Measurements from ENCODE around the gene OPRD1.

Gene OPRD1

GRCh38 chr1:28886731-28887418 is 74.9 kb downstream of the OPRD1 start:
- DNase-seq: peak; percentile 89

DNA sequence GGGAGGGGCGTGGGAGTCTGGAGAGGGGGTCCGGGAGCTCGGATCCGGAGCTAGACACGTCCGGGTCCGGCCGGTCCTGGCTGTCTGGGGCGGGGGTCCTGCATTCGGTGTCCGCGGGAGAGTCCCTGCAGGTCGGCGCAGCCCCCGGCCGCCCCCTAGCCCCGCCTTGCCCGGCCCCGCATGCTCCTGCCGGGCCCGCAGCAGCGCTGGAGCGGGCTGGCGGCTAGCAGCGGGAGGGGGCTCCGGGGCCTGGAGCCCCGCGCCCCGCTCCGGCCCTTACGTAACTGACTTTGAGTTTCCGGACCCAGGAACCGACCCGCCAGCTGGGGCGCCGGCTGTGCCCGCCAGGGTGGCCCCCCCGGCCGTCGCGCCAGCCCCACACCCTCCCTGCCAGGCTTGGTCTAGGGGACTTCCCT is 75.5 kb downstream of the OPRD1 start:
- DNase-seq: peak; percentile 47

DNA sequence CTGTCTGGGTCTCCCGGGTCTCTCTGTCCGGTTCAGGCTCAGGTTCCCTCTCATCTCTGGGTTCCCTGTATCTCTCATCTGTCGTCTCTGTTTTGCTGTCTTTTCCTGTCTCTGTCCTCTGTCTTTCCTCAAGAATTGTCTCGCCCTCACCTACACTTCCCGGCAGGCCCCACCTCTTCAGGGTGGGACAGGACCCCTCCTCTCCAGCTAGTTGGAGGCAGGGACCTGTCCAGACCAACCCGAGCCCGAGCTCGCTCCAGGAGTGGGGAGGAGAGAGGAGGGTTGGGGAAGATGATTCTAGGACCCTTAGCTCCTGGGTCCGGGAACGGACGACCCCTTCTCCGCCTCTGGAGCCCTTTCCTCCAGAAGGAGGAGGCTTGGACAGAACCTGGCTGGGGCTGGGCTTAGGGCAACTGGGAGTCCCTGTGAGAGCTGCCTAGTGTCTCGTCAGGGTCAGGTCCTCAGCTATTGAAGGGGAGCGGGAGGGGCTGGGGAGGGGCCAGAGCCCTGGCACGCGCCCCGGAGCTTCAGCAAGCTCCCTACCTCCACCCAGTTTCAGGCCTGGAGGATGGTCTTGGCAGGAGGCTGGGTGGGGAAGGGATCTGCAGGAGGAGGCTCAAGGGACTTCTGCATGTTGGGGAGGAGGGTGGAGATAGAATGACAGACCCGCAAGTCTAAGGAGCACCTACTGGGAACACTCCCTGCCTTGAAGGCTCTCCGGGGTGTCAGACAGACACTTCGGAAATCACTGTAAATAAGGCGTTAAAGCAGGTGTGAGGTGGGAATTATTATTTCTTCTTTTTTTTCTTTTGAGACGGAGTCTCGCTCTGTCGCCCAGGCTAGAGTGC is 76.1 kb downstream of the OPRD1 start:
- DNase-seq: no peak

- DNase-seq: no peak
Observed at GRCh38 chr1:28888915-28889314, 76.9 kb downstream of the OPRD1 start.

DNA sequence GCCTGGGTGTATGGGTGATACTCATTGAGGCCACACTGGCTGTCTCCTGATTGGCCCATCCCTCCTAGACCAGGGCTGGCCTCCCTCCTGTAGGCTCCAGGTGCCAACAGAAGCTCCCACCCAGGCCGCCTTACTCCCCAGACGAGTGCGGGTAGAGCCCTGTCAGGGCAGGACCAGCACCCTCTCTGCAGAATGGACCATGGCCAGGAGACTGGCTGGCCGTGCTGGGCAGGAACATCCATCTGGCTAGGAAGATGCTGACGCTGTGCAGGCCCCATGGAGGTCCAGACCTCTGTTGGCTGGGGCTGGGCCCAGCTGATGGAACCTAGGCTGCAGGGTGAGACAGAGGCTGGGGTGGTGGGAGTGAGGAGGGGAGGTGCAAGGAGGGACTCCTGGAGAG is 77.4 kb downstream of the OPRD1 start:
- no peak for DNase-seq

- DNase-seq: no peak
Observed at GRCh38 chr1:28890435-28890834, 78.5 kb downstream of the OPRD1 start.

- DNase-seq: no peak
Observed at GRCh38 chr1:28890836-28891235, 78.9 kb downstream of the OPRD1 start.

DNA sequence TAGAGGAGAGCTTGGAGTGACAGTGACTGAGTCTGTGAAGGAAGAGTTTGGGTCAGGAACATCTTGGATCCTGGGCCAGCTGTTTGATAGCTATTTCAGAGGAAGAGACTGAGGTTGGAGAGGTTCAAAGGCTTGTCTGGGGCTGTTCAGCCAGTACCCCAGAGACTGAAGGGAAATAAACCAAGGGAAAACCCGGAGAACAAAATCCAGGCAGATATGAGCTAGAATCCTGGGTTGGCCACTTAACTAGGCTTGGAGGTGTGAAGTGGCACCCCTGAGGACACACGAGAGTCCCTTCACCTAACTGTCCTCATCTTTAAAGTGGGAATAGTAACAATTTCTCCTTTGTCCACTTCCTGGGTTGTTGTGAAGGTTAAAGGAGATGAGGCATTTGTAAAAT is 79.3 kb downstream of the OPRD1 start:
- DNase-seq: no peak

DNA sequence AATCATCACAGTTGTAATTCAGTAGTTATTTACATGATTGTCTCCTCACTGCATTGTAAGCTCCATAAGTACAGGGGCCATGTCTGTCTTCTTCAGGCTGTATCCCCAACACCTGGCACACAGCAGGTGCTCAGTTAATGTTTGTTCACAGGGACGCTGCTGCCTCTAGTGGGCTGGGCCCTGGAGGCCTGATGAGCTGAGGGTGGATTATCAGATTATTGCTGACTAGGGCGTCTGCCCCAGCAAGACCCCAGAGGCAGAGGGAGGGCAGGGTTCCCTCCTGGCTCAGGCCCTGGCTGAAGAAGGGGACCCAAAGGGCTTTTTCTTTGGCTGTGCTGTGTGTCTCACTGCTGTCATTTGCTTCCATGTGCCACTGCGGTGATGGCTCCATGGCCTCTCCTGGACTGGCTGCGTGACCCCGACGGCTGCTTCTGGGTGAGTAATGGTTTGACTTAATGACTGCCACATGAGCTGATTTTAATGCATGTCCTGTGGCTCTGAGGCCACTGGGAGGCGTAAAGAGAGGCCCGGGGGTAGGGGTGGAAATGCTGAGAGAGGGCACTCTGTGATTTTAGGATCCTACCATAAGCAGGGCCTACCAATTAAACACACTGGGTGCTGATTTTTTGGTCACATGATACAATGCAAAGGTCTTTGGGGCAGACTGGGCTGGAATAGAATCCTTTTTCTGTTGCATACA is 81.6 kb downstream of the OPRD1 start:
- no peak for DNase-seq

GRCh38 chr1:28894785-28895184 is 82.8 kb downstream of the OPRD1 start:
- DNase-seq: no peak

DNA sequence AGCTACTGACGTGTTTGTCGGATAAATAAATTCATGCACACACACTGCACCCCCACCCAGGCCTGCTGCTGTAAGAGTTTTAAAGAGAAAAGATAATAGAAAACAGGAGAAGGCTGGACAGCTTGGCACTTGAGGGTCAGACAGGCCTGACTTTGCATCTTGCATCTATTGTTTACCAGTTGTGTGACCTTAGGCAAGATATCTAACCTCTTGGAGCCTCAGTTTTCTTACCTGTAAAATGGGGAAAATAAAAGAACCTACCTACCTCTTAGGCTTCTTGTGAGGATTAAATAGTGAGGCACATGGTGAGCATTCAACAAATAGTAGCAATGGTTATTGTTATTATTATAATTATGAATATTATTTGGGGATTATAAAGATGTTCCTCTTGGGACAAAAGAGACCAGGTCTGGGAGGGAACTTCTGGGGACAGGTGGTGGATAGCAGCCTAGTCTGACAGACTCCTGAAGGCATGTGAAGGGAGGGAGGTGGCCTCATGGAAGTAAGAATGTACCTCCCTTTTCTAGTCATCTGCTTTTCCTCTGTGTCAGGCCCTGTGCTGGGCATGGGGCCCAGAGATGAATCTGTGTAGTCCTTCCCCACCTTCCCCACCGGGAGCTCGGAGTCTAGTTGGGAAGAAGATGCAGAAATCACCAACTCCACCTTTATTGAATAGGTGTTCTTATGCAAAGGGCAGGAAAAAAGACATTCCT is 84.1 kb downstream of the OPRD1 start:
- no peak for DNase-seq

DNA sequence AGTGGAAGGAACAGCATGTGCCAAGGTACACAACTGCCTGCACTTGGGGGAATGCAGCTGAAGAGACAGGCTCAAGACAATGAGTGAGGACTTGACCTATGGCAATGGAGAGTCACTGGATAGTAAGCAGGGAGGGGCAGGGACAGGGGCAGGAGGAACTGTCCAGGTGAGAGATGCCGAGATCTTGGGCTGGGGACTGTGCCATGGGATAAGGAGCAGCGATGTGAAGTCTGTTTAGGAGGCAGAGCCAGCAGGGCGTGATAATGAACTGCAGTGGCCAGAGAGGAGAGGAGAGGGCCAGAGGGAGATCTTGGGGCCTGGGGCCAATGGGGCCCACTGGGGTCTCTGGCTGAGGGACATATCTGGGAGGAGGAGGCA is 84.6 kb downstream of the OPRD1 start:
- no peak for DNase-seq

GRCh38 chr1:28897789-28898188 is 85.8 kb downstream of the OPRD1 start:
- no peak for DNase-seq

GRCh38 chr1:28898405-28898881 is 86.5 kb downstream of the OPRD1 start:
- no peak for DNase-seq

GRCh38 chr1:28899267-28899666 is 87.3 kb downstream of the OPRD1 start:
- no peak for DNase-seq

- DNase-seq: no peak
Observed at GRCh38 chr1:28900562-28900961, 88.6 kb downstream of the OPRD1 start.

DNA sequence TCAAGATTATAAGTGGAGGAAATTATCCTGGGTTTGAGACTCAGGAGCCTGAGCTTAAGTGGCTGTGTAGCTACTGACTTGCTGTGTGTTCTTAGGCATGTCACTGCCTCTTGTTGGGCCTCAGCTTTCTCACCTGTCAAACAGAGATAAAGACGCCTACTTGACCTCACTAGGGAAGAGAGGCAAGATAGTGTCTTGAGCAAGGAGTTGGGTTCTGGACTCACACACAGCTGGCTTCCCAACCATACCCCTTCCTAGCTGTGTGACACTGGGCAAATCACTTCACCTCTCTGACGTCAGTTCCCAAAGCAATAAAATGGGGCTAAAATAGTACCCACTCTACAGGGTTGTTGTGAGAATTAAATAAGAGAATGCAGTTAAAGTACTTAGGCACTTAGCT is 90.8 kb downstream of the OPRD1 start:
- DNase-seq: no peak

- no peak for DNase-seq
Observed at GRCh38 chr1:28905921-28906666, 94.1 kb downstream of the OPRD1 start.

DNA sequence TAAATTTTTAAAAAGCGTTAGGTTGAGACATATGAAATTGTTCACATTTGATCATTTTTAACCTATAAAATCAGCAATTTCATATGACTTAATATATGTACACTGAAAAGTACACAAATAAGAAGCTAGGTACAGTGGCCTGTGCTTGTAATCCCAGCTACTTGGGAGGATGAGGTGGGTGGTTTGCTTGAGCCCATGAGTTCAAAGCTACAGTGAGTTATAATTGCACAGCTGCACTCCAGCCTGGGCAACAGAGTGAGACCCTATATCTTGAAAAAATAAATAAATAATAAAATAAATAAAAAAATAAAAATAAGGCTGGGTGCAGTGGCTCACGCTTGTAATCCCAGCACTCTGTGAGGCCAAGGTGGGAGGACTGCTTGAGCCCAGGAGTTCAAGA is 97.2 kb downstream of the OPRD1 start:
- DNase-seq: no peak

DNA sequence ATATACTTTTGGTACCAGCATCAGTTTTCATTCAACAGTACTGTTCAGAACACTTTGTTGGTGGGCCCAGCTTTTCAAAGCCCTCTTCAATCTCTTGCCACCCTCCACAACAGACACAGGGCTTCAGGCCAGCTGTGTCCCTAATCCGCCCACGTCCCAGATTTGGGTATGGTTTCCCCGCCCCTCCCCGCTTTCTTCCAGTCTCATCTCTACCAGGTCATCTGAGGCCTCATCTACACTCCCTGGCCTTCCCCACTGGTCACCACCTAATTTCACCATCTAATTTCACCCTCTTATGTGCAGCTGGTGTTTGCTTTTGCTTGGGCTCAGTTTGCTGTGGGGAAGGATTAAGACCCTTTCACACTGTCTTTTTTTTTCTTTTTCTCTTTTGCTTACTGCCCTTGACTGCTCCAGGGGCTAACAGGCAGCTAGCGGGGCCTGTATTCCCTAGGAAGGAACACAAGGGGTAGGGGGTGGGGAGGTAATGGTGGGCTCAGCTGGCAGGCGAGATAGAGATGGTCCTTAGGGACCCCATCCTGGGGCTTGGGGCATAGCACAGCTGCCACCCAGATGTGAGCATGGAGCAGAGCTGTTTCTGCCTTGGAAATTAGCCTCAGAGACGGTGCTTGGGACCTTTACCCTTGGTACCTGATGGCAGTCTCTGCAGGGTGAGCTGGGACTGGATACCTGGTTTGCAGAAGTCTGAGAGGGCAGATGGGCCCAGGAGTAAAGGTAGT is 98.6 kb downstream of the OPRD1 start:
- DNase-seq: no peak

GRCh38 chr1:28913786-28914227 is 101.8 kb downstream of the OPRD1 start:
- DNase-seq: no peak

Data from stimulated activated CD4-positive, alpha-beta T cell treated with anti-CD3 and anti-CD28 coated beads, Interleukin-4, amount 100 ng/mL, for 24 hours (primary cell).